BE2C (cell line): Measurements from ENCODE around the gene WDR4. TPM values are rescaled to one million over a fixed set of nuclear protein-coding genes. Genes with fewer than 3 reads are reported as not detected.
"Not testable (repeated sequence)": the region's sequence is repeated elsewhere in the genome, so short reads cannot be mapped to it uniquely, and the experiment has no call there.

Source experiments
- DNase-seq: peaks from one replicate; pipeline ENCODE4 v3.0.0-alpha.2; 2020
- H3K27me3 ChIP-seq: fragments of 250-450 bp; sonication (Bioruptor Pico); 2 replicates; pipeline ENCODE4 v1.5.1; 2020; ENCODE audit warnings: mild to moderate bottlenecking
- H3K36me3 ChIP-seq: fragments of 250-450 bp; sonication (Bioruptor Pico); 2 replicates; pipeline ENCODE4 v1.5.1; 2020; ENCODE audit warnings: mild to moderate bottlenecking
- H3K4me1 ChIP-seq: fragments of 250-450 bp; sonication (Bioruptor Pico); 2 replicates; pipeline ENCODE4 v1.5.1; 2020
- H3K4me3 ChIP-seq: 2 replicates; pipeline ENCODE4 v1.5.1; 2011; ENCODE audit warnings: low read depth, low read length
- H3K9me3 ChIP-seq: fragments of 250-450 bp; sonication (Bioruptor Pico); 2 replicates; pipeline ENCODE4 v1.5.1; 2020
- CTCF ChIP-seq: IDR thresholded peaks from 2 replicates; pipeline ENCODE4 v1.5.1; 2012; ENCODE audit warnings: mild to moderate bottlenecking, low read depth, low read length
- polyA plus RNA-seq: library from polyadenylated mRNA; unstranded; fragments of >200 nt; gene quantifications from one replicate; pipeline ENCODE4 v1.2.1, GENCODE V29; 2012; ENCODE audit warnings: low read depth, missing spikeins; ENCODE audit not compliant: insufficient read length, insufficient read depth

The WDR4 gene
- 40.9 TPM for polyA plus RNA-seq

GRCh38 chr21:42878993-42879787, at the start of gene WDR4:
Gene WDR4, minus strand, starts transcription at chr21:42879539. Its CDS starts 44 bp downstream, at chr21:42879495.
- TF ChIP-seq CTCF: no peak
- H3K4me1 ChIP-seq: no peaks in the 10 kb centered on the region
- peaks cover 15% of the 10 kb centered on the region for H3K36me3 ChIP-seq
- H3K4me3 ChIP-seq: peak within 1 kb of the TSS; percentile 89
- no peaks in the 10 kb centered on the region for H3K9me3 ChIP-seq
- DNase-seq: peak; percentile 97
- no peaks in the 10 kb centered on the region for H3K27me3 ChIP-seq

GRCh38 chr21:42927474-42928200, 48.3 kb upstream of the WDR4 start:
- not testable (repeated sequence) for H3K27me3 ChIP-seq, DNase-seq, H3K4me3 ChIP-seq, H3K4me1 ChIP-seq, H3K9me3 ChIP-seq, H3K36me3 ChIP-seq

- no peaks in the 10 kb centered on the region for H3K36me3 ChIP-seq
- no peaks in the 10 kb centered on the region for H3K4me1 ChIP-seq
- TF ChIP-seq CTCF: no peak
- no peaks in the 10 kb centered on the region for H3K9me3 ChIP-seq
- no peaks in the 10 kb centered on the region for H3K27me3 ChIP-seq
- DNase-seq: no peak
- no peak within 1 kb of the TSS for H3K4me3 ChIP-seq
Measured at GRCh38 chr21:42925114-42925926, 46.0 kb upstream of the WDR4 start, which contains the start of gene ERVH48-1. Gene ERVH48-1, minus strand, starts transcription at chr21:42925630. Its CDS starts 6,624 bp downstream, at chr21:42919006.

GRCh38 chr21:42924433-42924751, 45.1 kb upstream of the WDR4 start:
- DNase-seq: no peak
- Histone ChIP-seq H3K9me3 (no peaks in the 10 kb centered on the region), H3K4me1 (no peaks in the 10 kb centered on the region), H3K4me3 (no peak overlapping the region), H3K27me3 (no peaks in the 10 kb centered on the region), H3K36me3 (no peaks in the 10 kb centered on the region)
- TF ChIP-seq CTCF: no peak

- H3K4me3 ChIP-seq: no peak overlapping the region
- no peaks in the 10 kb centered on the region for H3K27me3 ChIP-seq
- no peaks in the 10 kb centered on the region for H3K4me1 ChIP-seq
- no peaks in the 10 kb centered on the region for H3K36me3 ChIP-seq
- DNase-seq: peak; percentile 83
- H3K9me3 ChIP-seq: no peaks in the 10 kb centered on the region
- TF ChIP-seq CTCF: peak; percentile 94
Measured at GRCh38 chr21:42923553-42924432, 44.5 kb upstream of the WDR4 start.

GRCh38 chr21:42922918-42923317, 43.6 kb upstream of the WDR4 start:
- no peaks in the 10 kb centered on the region for H3K27me3 ChIP-seq
- no peaks in the 10 kb centered on the region for H3K36me3 ChIP-seq
- TF ChIP-seq CTCF: no peak
- no peaks in the 10 kb centered on the region for H3K9me3 ChIP-seq
- no peak for DNase-seq
- no peaks in the 10 kb centered on the region for H3K4me1 ChIP-seq
- H3K4me3 ChIP-seq: no peak overlapping the region
